BJ (cell line): Measurements from ENCODE around the gene TNFRSF1B. TPM values are rescaled to one million over a fixed set of nuclear protein-coding genes. Genes with fewer than 3 reads are reported as not detected.
A peak's percentile ranks its signal among the peaks of the same experiment; 100 is the strongest.

Experiments
- CTCF ChIA-PET: fragments of 350-600 bp; formaldehyde crosslinking; extraction: SDS; loops from one replicate; lab custom pipeline; 2021; ENCODE audit warnings: antibody characterized with exemption, inconsistent platforms; lab: Yijun Ruan, JAX
- POLR2A ChIA-PET: fragments of 300-600 bp; sonication (Branson Sonifier 250); formaldehyde crosslinking; extraction: SDS; loops from one replicate; lab custom pipeline; 2021; ENCODE audit warnings: antibody characterized with exemption; lab: Charles Lee
- DNase-seq: peaks from one replicate; pipeline ENCODE4 v3.0.0-alpha.2; 2011; ENCODE audit warnings: low read depth
- H3K27me3 ChIP-seq: 2 replicates; pipeline ENCODE4 v1.6.0; 2011; ENCODE audit warnings: low read length; ENCODE audit not compliant: control insufficient read depth, insufficient read depth
- H3K36me3 ChIP-seq: 2 replicates; pipeline ENCODE4 v1.5.1; 2011; ENCODE audit warnings: low read length; ENCODE audit not compliant: control insufficient read depth, insufficient read depth
- H3K4me3 ChIP-seq: 2 replicates; pipeline ENCODE4 v1.5.1; 2011; ENCODE audit warnings: low read depth, mild to moderate bottlenecking, control low read depth, low read length
- polyA plus RNA-seq: library from polyadenylated mRNA; depleted of rRNA; stranded (reverse); fragments of >200 nt; gene quantifications from 2 replicates; pipeline ENCODE4 v1.2.3, GENCODE V29; 2011
- TF ChIP-seq, protein P1 (sequence below): IDR thresholded peaks from 2 replicates; pipeline ENCODE4 v1.5.1; 2011; ENCODE audit warnings: low read depth, mild to moderate bottlenecking, control low read depth, inconsistent platforms, low read length, moderate library complexity; ENCODE audit not compliant: insufficient read depth

The TNFRSF1B gene
- polyA plus RNA-seq, 1 experiment = 0.60 TPM

DNA sequence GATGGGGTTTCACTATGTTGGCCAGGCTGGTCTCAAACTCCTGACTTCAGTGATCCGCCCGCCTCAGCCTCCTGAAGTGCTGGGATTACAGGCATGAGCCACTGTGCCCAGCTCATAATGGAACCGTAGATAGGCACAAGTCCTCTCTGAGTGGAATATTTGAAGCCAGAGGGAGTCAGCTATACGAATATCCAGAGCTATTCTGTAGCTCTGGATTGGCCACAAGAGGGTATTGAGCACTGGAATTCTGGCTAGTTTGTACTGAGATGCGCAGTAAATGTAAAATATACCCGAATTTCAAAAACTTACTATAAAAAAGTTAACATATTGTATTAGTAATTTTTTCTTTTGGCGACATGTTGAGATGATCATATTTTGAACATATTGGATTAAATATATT, 62.2 kb downstream of the TNFRSF1B start:
- H3K36me3 ChIP-seq = no peaks in the 10 kb centered on the region
- no peaks in the 10 kb centered on the region for H3K27me3 ChIP-seq
- no peak for DNase-seq
- CTCF ChIA-PET = interaction anchor here (0.6 to 2.2 kb wide), 9 partner anchors 8 to 430 kb away, joined by 3 to 9 read pairs (median 4); no protein-coding TSS in a partner anchor
- no peak overlapping the region for H3K4me3 ChIP-seq
- TF ChIP-seq, protein P1, sequence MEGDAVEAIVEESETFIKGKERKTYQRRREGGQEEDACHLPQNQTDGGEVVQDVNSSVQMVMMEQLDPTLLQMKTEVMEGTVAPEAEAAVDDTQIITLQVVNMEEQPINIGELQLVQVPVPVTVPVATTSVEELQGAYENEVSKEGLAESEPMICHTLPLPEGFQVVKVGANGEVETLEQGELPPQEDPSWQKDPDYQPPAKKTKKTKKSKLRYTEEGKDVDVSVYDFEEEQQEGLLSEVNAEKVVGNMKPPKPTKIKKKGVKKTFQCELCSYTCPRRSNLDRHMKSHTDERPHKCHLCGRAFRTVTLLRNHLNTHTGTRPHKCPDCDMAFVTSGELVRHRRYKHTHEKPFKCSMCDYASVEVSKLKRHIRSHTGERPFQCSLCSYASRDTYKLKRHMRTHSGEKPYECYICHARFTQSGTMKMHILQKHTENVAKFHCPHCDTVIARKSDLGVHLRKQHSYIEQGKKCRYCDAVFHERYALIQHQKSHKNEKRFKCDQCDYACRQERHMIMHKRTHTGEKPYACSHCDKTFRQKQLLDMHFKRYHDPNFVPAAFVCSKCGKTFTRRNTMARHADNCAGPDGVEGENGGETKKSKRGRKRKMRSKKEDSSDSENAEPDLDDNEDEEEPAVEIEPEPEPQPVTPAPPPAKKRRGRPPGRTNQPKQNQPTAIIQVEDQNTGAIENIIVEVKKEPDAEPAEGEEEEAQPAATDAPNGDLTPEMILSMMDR = no peak
- POLR2A ChIA-PET = no interaction called here

DNA sequence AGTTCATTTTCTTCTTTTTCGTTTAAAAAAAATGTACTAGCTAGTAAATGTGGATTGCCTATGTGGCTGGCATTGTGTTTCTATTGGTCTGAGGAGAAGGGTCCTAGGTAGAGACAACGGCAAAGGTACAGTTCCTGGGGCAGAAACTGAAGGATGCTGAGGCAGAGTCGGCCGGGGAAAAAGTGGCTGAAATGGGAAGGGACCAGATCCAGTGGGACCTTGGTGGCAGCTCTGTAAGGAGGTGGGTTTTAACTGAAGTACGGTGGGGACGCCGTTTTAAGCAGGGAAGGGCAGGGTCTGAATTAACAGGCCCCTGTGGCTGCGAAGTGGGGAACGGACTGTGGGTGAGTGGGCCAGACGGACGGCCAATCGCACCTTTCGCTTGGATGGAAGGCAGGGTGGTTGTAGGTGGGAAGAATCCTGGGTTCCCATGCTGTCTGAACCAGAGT, 62.6 kb downstream of the TNFRSF1B start:
- Histone ChIP-seq H3K36me3 (no peaks in the 10 kb centered on the region), H3K4me3 (no peak overlapping the region)
- CTCF ChIA-PET = interaction anchor here (0.8 to 2.2 kb wide), 8 partner anchors 9 to 429 kb away, joined by 3 to 9 read pairs (median 4); no protein-coding TSS in a partner anchor

DNA sequence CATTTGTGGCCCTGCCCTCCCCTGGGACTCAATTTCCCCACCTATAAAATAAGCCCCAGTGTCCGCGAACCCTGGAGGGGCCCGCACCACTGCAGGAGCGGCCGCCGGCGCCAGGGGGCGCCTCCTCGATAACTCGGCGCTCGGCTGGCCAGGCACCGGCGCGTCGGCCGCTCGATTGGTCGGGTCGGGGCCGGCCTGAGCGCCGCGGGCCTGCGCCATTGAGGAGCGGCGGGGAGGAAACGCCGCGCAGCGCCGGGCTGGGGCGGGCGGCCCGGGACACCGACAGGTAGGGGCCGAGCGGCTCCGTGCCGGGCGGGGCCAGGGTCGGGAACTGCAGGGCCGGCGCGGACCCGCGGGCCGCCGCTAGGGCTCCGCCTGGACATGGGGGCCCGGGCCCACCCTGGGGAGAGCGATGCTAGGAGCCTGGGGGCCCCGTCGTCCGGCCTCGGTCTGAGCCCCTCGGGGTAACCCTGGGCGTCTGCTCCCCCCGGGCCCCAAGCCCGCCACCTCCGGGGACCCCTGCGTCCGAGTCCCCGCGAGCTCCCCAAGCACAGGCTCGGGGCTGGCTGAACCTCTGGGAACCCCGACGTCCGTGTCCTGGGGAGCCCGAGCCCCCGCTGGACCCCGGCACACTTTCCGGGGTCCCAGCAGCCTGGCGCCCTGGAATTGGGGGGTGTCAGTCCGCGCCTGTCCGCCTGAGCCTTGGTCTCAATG, 63.2 kb downstream of the TNFRSF1B start, which contains the start of gene VPS13D:
TSS of gene VPS13D (plus strand) at position 196 of the 714 bp plus-strand sequence. CDS start 4,237 bp downstream, outside the sequence.
- no peak for DNase-seq
- H3K27me3 ChIP-seq = no peaks in the 10 kb centered on the region
- CTCF ChIA-PET = interaction anchor here (0.6 to 2.2 kb wide), 9 partner anchors 9 to 429 kb away, joined by 3 to 9 read pairs (median 3); no protein-coding TSS in a partner anchor
- peak within 1 kb of the TSS; percentile 98 for H3K4me3 ChIP-seq
- H3K36me3 ChIP-seq = 0 out of 2 replicates have a peak, but pooled peaks cover 2% of the 10 kb centered on the region
- TF ChIP-seq, protein P1 = peak; percentile 81
- POLR2A ChIA-PET = no interaction called here

More for the DNA sequence above, 62.6 kb downstream of the TNFRSF1B start:
- no peak for DNase-seq
- TF ChIP-seq, protein P1 = no peak
- POLR2A ChIA-PET = no interaction called here
- H3K27me3 ChIP-seq = no peaks in the 10 kb centered on the region

DNA sequence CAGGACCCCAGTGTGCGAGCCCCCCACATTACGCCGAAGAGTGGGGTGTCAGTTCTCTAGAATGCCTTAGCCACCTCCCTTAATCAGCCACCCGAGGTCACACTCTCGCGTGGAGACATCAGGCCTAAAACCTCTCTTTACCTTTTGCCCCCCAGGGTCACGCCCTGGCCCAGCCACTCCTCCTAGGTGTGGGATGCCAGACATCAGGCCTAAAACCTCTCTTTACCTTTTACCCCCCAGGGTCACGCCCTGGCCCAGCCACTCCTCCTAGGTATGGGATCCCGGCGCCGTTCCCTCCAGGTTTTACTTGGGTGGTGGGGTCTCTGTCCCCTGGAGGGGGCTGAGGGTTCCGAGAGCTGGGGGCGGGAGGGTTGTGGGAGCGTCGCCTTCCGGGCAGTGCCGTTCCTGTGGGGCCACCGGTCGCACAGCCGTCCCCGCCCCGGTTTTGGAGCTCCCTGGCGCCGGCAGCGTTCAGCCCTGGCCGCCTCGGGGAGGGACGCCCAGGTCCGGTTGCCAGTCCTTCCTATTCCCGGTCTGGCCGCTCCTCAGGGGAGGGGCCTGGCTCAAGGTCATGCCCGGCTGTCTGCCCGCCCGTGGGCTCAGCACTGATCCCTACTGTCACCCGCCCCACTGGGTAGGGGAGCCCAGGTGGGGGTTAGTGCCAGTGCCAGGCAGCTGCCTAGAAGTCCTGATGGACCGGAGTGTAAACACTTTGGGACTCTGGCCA, 63.9 kb downstream of the TNFRSF1B start:
- peak overlapping the region; percentile 98 for H3K4me3 ChIP-seq
- H3K36me3 ChIP-seq = peaks cover 4% of the 10 kb centered on the region; the same call in 1 of the 2 replicates
- TF ChIP-seq, protein P1 = no peak
- CTCF ChIA-PET = interaction anchor here (0.6 to 1.9 kb wide), 7 partner anchors 9 to 428 kb away, joined by 3 to 5 read pairs (median 3); no protein-coding TSS in a partner anchor
- DNase-seq = no peak
- POLR2A ChIA-PET = no interaction called here
- H3K27me3 ChIP-seq = no peaks in the 10 kb centered on the region

DNA sequence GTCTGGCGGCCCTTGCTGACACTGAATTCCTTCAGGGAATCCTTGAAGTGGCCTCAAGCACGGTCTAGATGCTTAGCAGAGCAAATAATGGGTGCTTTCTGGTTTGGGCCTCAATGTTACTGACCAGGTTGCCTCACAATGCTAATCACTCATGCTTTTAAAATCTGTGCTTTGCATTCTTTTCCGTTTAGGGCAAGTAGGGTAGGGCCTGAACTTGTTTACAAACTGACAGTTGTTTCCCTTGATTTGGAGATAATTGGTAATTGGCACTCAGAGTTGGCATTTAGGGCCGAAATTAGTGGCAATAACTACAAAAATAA, 64.4 kb downstream of the TNFRSF1B start:
- TF ChIP-seq, protein P1 = no peak
- no peak for DNase-seq
- Histone ChIP-seq H3K36me3 (peaks cover 4% of the 10 kb centered on the region; the same call in 1 of the 2 replicates), H3K27me3 (no peaks in the 10 kb centered on the region), H3K4me3 (peak overlapping the region; percentile 98)
- ChIA-PET POLR2A (no interaction called here), CTCF (interaction anchor here (1.0 to 1.9 kb wide), 6 partner anchors 9 to 428 kb away, joined by 3 to 5 read pairs (median 3); no protein-coding TSS in a partner anchor)
